Progenitor cell of endocrine pancreas (in vitro differentiated cells): Measurements from ENCODE around the gene ARSK. TPM values are rescaled to one million over a fixed set of nuclear protein-coding genes. Genes with fewer than 3 reads are reported as not detected.

ENCODE experiments used
- DNase-seq: peaks from one replicate; pipeline ENCODE4 v3.0.0; 2021; ENCODE audit warnings: low spot score; ENCODE audit not compliant: unreplicated experiment
- H3K27ac Mint-ChIP-seq: 2 replicates; pipeline ENCODE4 v1.8.0; 2021; ENCODE audit warnings: mild to moderate bottlenecking, moderate library complexity, mixed read lengths
- H3K27me3 Mint-ChIP-seq: 2 replicates; pipeline ENCODE4 v1.8.0; 2021; ENCODE audit warnings: mixed read lengths
- H3K36me3 Mint-ChIP-seq: 2 replicates; pipeline ENCODE4 v1.8.0; 2022; ENCODE audit warnings: mixed read lengths; ENCODE audit not compliant: insufficient read depth
- H3K4me1 Mint-ChIP-seq: 2 replicates; pipeline ENCODE4 v1.8.0; 2021; ENCODE audit warnings: low read depth, mixed read lengths
- H3K4me3 Mint-ChIP-seq: 2 replicates; pipeline ENCODE4 v1.8.0; 2021; ENCODE audit warnings: low read depth, mild to moderate bottlenecking, moderate library complexity, mixed read lengths
- H3K9me3 Mint-ChIP-seq: 2 replicates; pipeline ENCODE4 v1.8.0; 2021; ENCODE audit warnings: low read depth, mixed read lengths
- total RNA-seq: library from RNA; stranded (reverse); gene quantifications from 2 replicates; pipeline ENCODE4 v1.2.1, GENCODE V29; 2021
- TF ChIP-seq, protein P1 (sequence below): fragments of 200-600 bp; sonication (generic); IDR thresholded peaks from one replicate; pipeline ENCODE4 v1.5.0; 2021; ENCODE audit warnings: antibody characterized with exemption, mild to moderate bottlenecking; ENCODE audit not compliant: unreplicated experiment

ARSK gene
- total RNA-seq, 1 donor from 2014 or later, result 11.2 TPM

GRCh38 chr5:95619096-95619495 lies 64.2 kb downstream of the ARSK start:
- peaks cover 59% of the 10 kb centered on the region for H3K27me3 Mint-ChIP-seq
- H3K4me3 Mint-ChIP-seq, result peak overlapping the region; percentile 72
- H3K4me1 Mint-ChIP-seq, result peaks cover 6% of the 10 kb centered on the region
- no peak for DNase-seq
- TF ChIP-seq, protein P1, sequence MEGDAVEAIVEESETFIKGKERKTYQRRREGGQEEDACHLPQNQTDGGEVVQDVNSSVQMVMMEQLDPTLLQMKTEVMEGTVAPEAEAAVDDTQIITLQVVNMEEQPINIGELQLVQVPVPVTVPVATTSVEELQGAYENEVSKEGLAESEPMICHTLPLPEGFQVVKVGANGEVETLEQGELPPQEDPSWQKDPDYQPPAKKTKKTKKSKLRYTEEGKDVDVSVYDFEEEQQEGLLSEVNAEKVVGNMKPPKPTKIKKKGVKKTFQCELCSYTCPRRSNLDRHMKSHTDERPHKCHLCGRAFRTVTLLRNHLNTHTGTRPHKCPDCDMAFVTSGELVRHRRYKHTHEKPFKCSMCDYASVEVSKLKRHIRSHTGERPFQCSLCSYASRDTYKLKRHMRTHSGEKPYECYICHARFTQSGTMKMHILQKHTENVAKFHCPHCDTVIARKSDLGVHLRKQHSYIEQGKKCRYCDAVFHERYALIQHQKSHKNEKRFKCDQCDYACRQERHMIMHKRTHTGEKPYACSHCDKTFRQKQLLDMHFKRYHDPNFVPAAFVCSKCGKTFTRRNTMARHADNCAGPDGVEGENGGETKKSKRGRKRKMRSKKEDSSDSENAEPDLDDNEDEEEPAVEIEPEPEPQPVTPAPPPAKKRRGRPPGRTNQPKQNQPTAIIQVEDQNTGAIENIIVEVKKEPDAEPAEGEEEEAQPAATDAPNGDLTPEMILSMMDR, result no peak
- no peak overlapping the region for H3K27ac Mint-ChIP-seq
- no peaks in the 10 kb centered on the region for H3K36me3 Mint-ChIP-seq
- H3K9me3 Mint-ChIP-seq, result no peaks in the 10 kb centered on the region

DNA sequence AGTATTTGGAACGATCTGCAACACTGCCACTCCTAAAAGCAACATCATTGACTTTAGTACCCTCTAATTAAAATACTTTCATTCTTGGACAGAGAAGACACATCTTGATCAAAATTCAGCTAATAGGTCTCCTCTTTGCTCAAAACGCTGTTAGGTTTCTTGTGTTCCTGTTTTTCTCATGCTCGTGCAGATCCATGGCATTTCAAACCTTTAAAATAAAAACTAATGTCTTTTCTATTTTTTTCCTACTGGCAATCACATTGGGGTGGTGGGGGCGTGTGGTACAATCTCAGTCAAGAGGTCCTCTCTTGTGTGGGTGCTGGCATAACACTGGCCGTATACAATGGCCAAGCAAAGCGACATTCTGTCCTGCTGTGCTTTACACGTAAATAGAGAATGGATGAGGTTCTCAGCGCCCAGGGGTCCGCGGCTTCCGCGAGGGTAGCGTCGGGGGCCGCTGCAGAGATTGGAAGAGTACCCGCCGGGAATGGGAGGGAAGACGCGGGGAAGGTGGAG lies 64.7 kb downstream of the ARSK start:
- H3K36me3 Mint-ChIP-seq, result no peaks in the 10 kb centered on the region
- peak overlapping the region; percentile 72 for H3K4me3 Mint-ChIP-seq
- no peak overlapping the region for H3K27ac Mint-ChIP-seq
- H3K4me1 Mint-ChIP-seq, result peaks cover 6% of the 10 kb centered on the region
- TF ChIP-seq, protein P1, result no peak
- H3K9me3 Mint-ChIP-seq, result no peaks in the 10 kb centered on the region
- H3K27me3 Mint-ChIP-seq, result peaks cover 63% of the 10 kb centered on the region
- DNase-seq, result no peak

DNA sequence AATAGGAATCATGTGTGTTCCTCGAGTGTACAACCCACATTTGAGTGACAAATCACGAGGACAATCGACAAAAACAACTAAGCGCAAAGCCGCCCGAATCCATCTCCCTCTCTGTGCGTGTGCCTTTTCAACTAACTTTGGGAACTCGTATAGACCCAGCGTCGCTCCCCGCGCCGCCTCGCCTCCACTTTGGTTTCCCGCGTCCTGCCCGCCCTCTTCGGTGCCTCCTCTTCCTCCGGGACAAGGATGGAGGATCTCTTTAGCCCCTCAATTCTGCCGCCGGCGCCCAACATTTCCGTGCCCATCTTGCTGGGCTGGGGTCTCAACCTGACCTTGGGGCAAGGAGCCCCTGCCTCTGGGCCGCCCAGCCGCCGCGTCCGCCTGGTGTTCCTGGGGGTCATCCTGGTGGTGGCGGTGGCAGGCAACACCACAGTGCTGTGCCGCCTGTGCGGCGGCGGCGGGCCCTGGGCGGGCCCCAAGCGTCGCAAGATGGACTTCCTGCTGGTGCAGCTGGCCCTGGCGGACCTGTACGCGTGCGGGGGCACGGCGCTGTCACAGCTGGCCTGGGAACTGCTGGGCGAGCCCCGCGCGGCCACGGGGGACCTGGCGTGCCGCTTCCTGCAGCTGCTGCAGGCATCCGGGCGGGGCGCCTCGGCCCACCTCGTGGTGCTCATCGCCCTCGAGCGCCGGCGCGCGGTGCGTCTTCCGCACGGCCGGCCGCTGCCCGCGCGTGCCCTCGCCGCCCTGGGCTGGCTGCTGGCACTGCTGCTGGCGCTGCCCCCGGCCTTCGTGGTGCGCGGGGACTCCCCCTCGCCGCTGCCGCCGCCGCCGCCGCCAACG lies 65.3 kb downstream of the ARSK start, which contains the start of gene GPR150:
Gene GPR150, plus strand, starts transcription at position 58 of the 840 bp plus-strand sequence. Its CDS starts 189 bp downstream, at position 247.
- TF ChIP-seq, protein P1, result peak; percentile 18
- no peaks in the 10 kb centered on the region for H3K36me3 Mint-ChIP-seq
- H3K4me1 Mint-ChIP-seq, result peaks cover 6% of the 10 kb centered on the region
- H3K4me3 Mint-ChIP-seq, result peak within 1 kb of the TSS; percentile 72
- no peaks in the 10 kb centered on the region for H3K9me3 Mint-ChIP-seq
- peak; percentile 48 for DNase-seq
- peaks cover 67% of the 10 kb centered on the region for H3K27me3 Mint-ChIP-seq
- H3K27ac Mint-ChIP-seq, result no peak within 1 kb of the TSS

DNA sequence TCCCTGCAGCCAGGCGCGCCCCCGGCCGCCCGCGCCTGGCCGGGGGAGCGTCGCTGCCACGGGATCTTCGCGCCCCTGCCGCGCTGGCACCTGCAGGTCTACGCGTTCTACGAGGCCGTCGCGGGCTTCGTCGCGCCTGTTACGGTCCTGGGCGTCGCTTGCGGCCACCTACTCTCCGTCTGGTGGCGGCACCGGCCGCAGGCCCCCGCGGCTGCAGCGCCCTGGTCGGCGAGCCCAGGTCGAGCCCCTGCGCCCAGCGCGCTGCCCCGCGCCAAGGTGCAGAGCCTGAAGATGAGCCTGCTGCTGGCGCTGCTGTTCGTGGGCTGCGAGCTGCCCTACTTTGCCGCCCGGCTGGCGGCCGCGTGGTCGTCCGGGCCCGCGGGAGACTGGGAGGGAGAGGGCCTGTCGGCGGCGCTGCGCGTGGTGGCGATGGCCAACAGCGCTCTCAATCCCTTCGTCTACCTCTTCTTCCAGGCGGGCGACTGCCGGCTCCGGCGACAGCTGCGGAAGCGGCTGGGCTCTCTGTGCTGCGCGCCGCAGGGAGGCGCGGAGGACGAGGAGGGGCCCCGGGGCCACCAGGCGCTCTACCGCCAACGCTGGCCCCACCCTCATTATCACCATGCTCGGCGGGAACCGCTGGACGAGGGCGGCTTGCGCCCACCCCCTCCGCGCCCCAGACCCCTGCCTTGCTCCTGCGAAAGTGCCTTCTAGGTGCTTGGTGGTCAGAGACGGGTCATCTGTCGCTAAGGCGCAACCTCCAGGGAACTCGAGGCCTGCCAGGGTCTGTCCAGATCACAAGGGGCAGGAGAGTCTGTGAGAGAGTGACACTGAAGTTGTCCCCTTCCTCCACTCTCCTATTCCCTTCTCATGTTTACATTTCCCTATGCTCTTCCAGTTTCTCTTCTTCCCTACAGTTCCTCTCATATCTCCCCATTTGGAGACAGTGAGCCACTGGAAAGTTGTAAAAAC lies 66.3 kb downstream of the ARSK start:
- TF ChIP-seq, protein P1, result peak; percentile 17
- H3K27ac Mint-ChIP-seq, result peak overlapping the region; percentile 30
- no peaks in the 10 kb centered on the region for H3K36me3 Mint-ChIP-seq
- DNase-seq, result peak; percentile 33
- peak overlapping the region; percentile 68 for H3K4me3 Mint-ChIP-seq
- H3K4me1 Mint-ChIP-seq, result peaks cover 6% of the 10 kb centered on the region
- H3K27me3 Mint-ChIP-seq, result peaks cover 70% of the 10 kb centered on the region
- H3K9me3 Mint-ChIP-seq, result no peaks in the 10 kb centered on the region
